HG03135 (cell line): ENCODE results near the gene ADPRH.

Experiments
- ATAC-seq: cut with Tn5 transposase; IDR thresholded peaks from one replicate; pipeline ENCODE4 v1.9.1; 2021; ENCODE audit warnings: mild to moderate bottlenecking, moderate library complexity; ENCODE audit not compliant: unreplicated experiment

Gene ADPRH

DNA sequence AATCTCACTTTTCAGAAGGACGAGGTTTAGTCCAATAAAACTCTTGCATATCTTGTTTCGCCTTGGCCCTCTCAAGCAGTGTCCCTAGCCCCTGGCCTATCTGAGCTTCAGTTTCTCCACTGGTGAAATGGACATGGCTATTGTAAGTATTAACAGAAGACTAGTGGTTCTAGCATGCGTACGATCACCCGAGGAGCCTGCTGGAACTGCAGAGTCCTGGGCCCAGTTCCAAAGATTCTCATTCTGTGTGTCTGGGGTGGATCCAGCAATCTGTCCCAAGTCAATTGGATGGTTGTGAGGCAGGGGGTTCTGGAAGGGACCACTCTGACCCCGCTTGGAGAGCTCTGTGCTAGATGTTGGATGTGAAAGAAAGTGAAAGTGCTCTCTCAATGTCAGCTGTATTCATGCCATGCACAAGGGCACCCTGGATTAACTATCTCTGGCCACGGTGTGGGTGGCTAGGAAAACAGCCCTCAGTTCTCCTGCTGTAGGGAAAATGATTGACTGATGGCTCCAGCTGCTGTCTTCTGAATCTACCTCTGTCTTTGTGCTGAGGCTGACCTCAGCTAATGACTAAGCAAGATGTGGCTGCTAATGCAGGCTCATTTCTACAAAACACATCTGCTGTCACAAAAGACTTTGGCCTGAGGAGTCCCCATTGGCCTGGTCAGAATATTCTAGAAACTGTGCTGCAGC is 16.5 kb downstream of the ADPRH start:
- ATAC-seq, result no peak

DNA sequence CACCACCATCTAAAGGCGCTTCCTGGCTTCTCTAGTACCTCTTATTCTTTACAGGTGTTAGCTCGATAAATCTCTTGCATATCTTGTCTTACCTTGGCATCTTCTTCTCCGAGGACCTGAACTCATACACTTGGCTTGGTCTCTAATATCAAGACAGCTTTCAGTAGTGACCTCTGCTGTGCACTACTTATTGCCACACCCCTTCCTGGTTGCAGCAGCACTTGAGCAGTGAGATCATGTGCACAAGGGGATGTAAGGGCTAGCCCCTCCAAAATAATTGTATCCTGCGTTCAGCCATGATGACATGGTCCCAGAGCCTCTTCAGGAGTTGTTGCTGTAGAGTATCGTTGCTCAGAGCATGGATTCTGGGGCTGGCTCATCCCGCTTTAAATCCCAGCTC is 17.1 kb downstream of the ADPRH start:
- ATAC-seq, result no peak

- ATAC-seq, result no peak
These were observed 18.4 kb downstream of the ADPRH start, which contains the start of gene PLA1A for GRCh38 chr3:119597548-119598288. PLA1A (plus strand) TSS chr3:119597885; CDS start chr3:119597914, 29 bp downstream.

DNA sequence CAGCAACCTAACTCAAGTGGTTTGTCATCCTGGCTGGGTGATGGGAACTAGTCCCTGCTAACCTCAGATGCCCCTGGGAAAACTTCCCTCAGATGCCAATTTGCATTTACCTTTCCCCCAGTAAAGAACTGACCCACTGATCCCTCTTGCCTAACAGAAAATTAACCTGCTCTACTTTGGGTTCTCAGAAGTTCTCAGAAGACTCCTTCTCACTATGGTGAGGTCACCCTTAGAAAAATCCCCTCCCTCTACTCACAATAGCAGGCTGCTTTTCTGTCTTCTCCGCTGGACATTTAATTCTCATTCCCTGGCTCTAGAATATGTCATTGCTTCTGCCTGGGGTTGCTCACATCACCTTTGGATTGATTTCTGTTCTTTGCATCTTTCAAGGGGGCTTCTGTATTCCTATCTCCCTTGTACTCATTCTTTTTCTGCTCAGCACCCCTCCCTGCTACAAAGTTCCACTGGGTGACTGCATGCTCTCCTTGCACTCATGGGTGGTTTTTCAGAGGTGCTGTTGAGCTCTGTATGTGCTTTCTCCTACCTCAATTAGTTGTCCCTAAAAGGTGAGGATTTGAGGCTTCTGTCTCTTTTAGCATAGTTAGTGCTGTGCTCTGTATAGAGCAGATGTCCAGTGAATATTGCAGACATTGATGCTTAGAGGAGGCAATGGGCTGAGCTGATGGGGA is 19.3 kb downstream of the ADPRH start:
- peak; percentile 37 for ATAC-seq

DNA sequence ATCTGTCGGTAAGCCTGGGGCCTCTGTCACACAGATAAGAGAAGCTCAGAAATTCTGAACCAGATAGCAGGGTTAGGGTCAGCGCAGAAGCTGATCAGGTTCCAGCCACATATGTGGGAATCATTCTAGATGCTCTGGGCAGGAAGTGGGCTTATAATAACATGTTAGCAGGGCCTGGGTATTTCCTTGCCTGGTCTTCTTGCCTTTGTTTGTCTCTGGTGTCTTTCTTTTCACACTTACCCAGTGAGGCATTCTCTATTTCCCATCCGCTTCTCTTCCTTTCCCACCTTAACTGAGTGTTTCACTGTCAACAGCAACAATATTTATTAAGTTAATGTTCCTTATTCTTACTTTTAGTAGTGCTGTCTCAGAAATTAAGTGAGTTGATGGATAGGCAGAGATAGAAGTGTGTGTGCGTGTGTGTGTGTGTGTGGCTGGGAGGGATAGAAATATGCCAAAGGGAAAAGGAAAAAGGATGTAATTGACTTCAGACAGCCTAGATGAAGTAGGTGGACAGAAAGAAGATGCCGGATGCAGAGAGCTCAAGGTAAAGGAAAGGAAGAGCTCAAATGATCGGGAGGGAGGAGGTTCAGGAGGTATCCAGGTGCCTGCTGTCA is 20.4 kb downstream of the ADPRH start:
- ATAC-seq, result no peak

DNA sequence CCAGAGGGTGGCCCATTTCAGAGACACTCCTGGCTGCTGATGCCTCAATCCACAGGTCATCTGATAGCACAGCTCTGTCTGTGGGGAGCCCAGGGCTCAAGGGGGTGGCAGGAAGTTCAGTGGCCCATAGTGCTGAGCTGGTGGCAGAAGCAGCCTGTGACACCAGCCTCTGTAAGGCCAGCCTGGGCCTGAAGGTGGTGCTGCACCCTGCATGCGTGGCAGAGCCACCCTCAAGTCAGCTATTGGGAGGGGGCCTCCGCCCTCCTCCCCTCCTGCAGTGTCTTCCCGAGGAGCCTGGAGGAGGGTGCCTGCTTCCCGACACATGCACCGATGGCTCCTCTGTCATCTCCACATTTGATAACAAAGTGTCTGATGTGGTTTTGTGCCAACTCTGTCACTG is 21.4 kb downstream of the ADPRH start:
- peak; percentile 63 for ATAC-seq

DNA sequence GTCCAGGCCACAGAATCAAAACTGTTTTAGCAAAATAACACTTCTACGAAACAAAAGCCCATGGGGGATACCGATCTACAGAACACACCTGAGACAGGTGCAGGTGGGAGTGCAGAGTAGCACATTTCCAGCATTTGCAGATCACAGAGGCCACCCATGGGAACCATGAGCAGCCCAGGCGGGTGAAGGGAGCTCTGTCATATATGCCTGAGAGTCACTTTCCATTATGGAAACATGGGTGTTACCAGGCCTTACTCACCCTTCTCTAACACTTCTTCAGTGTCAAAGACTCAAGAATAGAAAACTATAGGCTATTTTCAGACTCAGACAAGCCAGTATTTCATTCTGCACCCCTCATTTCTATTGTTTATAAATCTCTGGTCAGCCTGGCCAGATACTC is 21.9 kb downstream of the ADPRH start:
- no peak for ATAC-seq

GRCh38 chr3:119602676-119603075 is 23.4 kb downstream of the ADPRH start:
- ATAC-seq, result no peak

DNA sequence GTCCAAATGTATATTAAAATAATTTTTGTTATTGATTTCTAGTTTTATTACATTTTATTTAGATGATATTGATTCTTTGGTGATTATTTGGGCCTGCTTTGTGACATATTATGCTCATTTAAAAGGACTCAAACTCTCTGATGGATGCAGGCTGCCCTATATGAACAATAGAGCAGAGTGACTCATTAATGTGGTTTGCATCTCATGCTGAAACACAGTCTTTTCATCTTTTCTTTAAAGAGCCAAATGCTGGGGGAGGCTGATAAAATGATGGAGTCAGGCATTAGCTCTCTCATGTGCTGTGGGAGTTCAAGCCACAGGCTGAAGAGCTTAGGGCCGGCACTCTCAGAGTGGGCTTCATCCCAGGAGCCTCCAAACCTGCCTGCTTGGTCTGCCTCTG is 25.6 kb downstream of the ADPRH start:
- no peak for ATAC-seq

DNA sequence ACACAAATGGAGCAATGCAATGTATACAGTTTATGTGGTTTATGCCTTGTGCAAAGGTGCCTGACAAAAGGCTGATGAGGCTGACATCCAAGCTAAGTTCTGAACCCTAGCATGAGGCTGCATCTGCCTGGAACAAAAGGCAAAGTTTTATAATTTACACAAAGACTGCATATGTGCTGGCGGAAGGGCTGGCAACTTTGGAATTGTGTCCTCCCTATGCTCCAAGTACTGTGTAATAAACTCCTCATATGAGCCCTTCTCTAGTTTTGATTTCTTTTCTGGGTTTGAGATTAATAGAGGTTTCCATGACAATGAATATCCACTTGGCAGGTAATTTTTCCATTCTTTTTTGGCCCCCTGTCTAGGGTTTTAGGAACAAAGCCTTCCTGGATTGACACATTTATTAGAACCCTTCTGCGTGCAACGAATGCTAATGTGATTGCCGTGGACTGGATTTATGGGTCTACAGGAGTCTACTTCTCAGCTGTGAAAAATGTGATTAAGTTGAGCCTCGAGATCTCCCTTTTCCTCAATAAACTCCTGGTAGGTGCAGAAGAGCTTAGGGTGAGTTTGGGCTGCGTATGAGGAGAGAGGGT is 29.2 kb downstream of the ADPRH start:
- no peak for ATAC-seq

GRCh38 chr3:119609301-119609700 is 30.0 kb downstream of the ADPRH start:
- no peak for ATAC-seq

GRCh38 chr3:119611664-119612063 is 32.4 kb downstream of the ADPRH start:
- ATAC-seq, result no peak

GRCh38 chr3:119613201-119613600 is 33.9 kb downstream of the ADPRH start:
- ATAC-seq, result no peak

- ATAC-seq, result no peak
These were observed 34.6 kb downstream of the ADPRH start for GRCh38 chr3:119613872-119614271.

GRCh38 chr3:119616056-119616455 is 36.8 kb downstream of the ADPRH start:
- no peak for ATAC-seq

GRCh38 chr3:119619094-119619493 is 39.8 kb downstream of the ADPRH start:
- ATAC-seq, result no peak

GRCh38 chr3:119620899-119621298 is 41.6 kb downstream of the ADPRH start:
- no peak for ATAC-seq

- ATAC-seq, result no peak
These were observed 44.9 kb downstream of the ADPRH start for GRCh38 chr3:119624002-119624720.

DNA sequence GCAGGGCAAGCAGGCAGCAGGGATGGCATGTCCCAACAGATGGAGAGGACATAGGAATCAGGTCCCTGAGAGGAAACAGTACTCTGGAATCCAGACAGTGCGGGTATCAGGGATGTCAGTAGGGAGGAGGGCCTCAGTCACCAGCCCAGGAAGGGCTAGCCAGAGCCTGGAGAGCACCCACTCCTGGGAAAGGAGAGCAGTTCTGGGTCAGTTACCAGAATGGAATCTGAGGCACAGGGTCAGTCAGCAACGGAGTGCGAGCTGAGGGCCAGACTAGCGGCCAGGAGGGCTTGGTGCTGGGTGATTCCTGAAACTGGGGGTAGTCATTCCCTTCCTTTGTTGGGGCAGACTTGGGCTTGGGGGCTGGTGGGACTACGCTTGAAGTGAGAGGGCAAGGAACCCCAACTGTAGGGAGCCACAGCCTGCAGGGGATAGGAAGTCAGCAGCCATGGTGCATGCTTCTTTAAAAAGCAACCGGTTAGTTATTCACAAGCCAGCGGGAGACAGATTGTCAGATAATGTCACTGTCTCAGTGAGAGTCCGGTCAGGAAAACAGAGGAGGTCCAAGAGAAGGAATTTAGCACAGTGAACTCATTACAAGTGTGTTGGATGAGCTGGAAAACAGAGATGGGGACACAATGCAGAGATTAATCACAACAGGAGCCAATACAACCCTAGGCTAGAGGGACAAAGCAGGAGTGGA is 46.3 kb downstream of the ADPRH start:
- no peak for ATAC-seq

- no peak for ATAC-seq
These were observed 46.9 kb downstream of the ADPRH start for GRCh38 chr3:119626196-119626595.
